Panc1 (cell line): ENCODE data around the gene COL26A1. TPM values are rescaled to one million over a fixed set of nuclear protein-coding genes. Genes with fewer than 3 reads are reported as not detected.

ENCODE experiments used
- ATAC-seq: fragments of 200-7000 bp; cut with Tn5 transposase; 2 replicates; pipeline ENCODE4 v1.9.1; 2020; ENCODE audit warnings: mild to moderate bottlenecking, moderate library complexity
- BruUV-seq: library from RNA; stranded (reverse); fragments of 400-500 nt; replicated peaks from 2 replicates; lab custom pipeline; 2021; lab: Mats Ljungman, UMichigan
- CTCF ChIA-PET: fragments of 300-600 bp; sonication (Branson Sonifier 250); formaldehyde crosslinking; loops from one replicate; lab custom pipeline; 2022; ENCODE audit warnings: antibody characterized with exemption; lab: Charles Lee
- POLR2A ChIA-PET: fragments of 300-600 bp; sonication (Branson Sonifier 250); formaldehyde crosslinking; loops from one replicate; lab custom pipeline; 2022; ENCODE audit warnings: antibody characterized with exemption; lab: Charles Lee
- DNase-seq: peaks from one replicate; pipeline ENCODE4 v3.0.0-alpha.2; 2010; ENCODE audit warnings: low read depth, low spot score
- H3K27ac ChIP-seq: 2 replicates; pipeline ENCODE4 v1.5.1; 2011; ENCODE audit warnings: mild to moderate bottlenecking, low read length, inconsistent platforms
- H3K27me3 ChIP-seq: fragments of 200-500 bp; sonication (Bioruptor generic); 2 replicates; pipeline ENCODE4 v1.6.0; 2014; ENCODE audit warnings: low read length, inconsistent platforms; ENCODE audit not compliant: control insufficient read depth, insufficient read depth
- H3K36me3 ChIP-seq: fragments of 200-500 bp; sonication (Bioruptor generic); 2 replicates; pipeline ENCODE4 v1.5.1; 2014; ENCODE audit warnings: inconsistent platforms, mild to moderate bottlenecking, low read length, moderate library complexity; ENCODE audit not compliant: control insufficient read depth, insufficient read depth
- H3K4me1 ChIP-seq: 2 replicates; pipeline ENCODE4 v1.5.1; 2011; ENCODE audit warnings: inconsistent platforms, mild to moderate bottlenecking, low read length, moderate library complexity; ENCODE audit not compliant: control insufficient read depth, insufficient read depth
- H3K4me3 ChIP-seq, 2 experiments: 2 replicates each; pipeline ENCODE4 v1.5.1; 2011 to 2012; ENCODE audit warnings: low read depth in 2 of 2, low read length in 2 of 2, mild to moderate bottlenecking in 2 of 2, inconsistent platforms in 1 of 2, moderate library complexity in 1 of 2
- H3K9me3 ChIP-seq: fragments of 200-500 bp; sonication (Bioruptor generic); 2 replicates; pipeline ENCODE4 v1.5.1; 2014; ENCODE audit warnings: low read depth, mild to moderate bottlenecking, inconsistent platforms, low read length, moderate library complexity; ENCODE audit not compliant: control insufficient read depth, insufficient read depth
- POLR2AphosphoS5 ChIP-seq: IDR thresholded peaks from 2 replicates; pipeline ENCODE4 v1.6.1; 2012; ENCODE audit warnings: mild to moderate bottlenecking, low read depth, low read length, moderate library complexity
- SIN3A ChIP-seq: IDR thresholded peaks from 2 replicates; pipeline ENCODE4 v1.6.1; 2012; ENCODE audit warnings: low read depth, mild to moderate bottlenecking, low read length, moderate library complexity, borderline replicate concordance; ENCODE audit not compliant: insufficient read depth
- TCF7L2 ChIP-seq: IDR thresholded peaks from 2 replicates; pipeline ENCODE4 v1.6.1; 2011; ENCODE audit warnings: mild to moderate bottlenecking, low read depth, low read length, inconsistent platforms
- in situ Hi-C: cut with HindIII; loops from 2 replicates; pipeline ENCODE4 v1.10.0; 2016; ENCODE audit warnings: low sequenced_read_pairs, low pct_unique_long_range_greater_than_20kb
- intact Hi-C: fragments of 100-400 bp; cut with micrococcal nuclease; formaldehyde crosslinking; loops from one replicate; pipeline ENCODE4 v1.10.0; 2022; ENCODE audit not compliant: unreplicated experiment
- total RNA-seq: library from RNA; stranded (reverse); gene quantifications from one replicate; pipeline ENCODE4 v1.2.1, GENCODE V29; 2021; ENCODE audit not compliant: unreplicated experiment
- TF ChIP-seq, protein P1 (sequence below): fragments of 450-650 bp; IDR thresholded peaks from 2 replicates; pipeline ENCODE4 v1.5.1; 2017; ENCODE audit warnings: mild to moderate bottlenecking
- TF ChIP-seq, protein P2 (sequence below), 2 experiments: IDR thresholded peaks; 2 replicates each; pipeline ENCODE4 v1.6.1; 2011 to 2012; ENCODE audit warnings: low read depth in 2 of 2, control low read depth in 1 of 2, low read length in 1 of 2, mild to moderate bottlenecking in 1 of 2, moderate library complexity in 1 of 2; ENCODE audit not compliant: insufficient read depth in 1 of 2

Gene COL26A1
- total RNA-seq, 1 experiment from 2014 or later: 25.8 TPM

DNA sequence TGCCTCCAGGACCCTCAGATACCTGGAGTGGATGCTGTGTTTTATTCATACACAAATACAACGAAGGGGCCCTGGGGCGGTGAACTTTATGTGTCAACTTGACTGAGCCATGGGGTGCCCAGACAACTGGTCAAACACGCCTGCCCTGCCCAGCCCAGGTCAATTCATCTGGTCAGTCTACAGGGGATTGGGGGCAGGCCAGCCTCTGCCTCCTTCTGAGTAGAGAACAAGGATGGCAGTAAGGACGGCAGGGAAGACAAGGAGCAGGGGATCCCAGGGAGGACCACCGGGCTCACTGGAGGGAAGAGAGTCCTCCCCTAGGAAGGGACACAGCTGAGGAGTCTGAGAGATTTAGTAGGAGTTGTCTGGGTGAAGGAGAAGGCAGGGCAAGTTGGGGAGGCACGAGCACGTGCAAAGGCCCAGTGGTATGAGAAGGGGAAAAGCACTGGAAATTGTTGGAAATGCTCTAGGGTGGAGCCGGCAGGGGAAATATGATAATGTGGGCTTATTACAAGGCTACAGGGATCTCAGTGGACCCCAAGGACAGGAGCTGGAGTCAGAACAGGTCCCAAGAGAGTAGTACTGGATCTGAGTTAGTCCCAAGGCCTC, 203.0 kb downstream of the COL26A1 start:
- Histone ChIP-seq H3K27me3 (0 out of 2 replicates have a peak, but pooled peaks cover 3% of the 10 kb centered on the region), H3K4me1 (0 out of 2 replicates have a peak, but pooled peaks cover 2% of the 10 kb centered on the region), H3K9me3 (no peaks in the 10 kb centered on the region), H3K4me3 (no peak overlapping the region), H3K36me3 (no peaks in the 10 kb centered on the region), H3K27ac (no peak overlapping the region)
- in situ Hi-C loops (no loop called here), intact Hi-C loops (no loop called here)
- BruUV-seq: no TSS peak
- DNase-seq: no peak
- ChIA-PET POLR2A (no interaction called here), CTCF (no interaction called here)
- ATAC-seq: no peak
- TF ChIP-seq, protein P1, sequence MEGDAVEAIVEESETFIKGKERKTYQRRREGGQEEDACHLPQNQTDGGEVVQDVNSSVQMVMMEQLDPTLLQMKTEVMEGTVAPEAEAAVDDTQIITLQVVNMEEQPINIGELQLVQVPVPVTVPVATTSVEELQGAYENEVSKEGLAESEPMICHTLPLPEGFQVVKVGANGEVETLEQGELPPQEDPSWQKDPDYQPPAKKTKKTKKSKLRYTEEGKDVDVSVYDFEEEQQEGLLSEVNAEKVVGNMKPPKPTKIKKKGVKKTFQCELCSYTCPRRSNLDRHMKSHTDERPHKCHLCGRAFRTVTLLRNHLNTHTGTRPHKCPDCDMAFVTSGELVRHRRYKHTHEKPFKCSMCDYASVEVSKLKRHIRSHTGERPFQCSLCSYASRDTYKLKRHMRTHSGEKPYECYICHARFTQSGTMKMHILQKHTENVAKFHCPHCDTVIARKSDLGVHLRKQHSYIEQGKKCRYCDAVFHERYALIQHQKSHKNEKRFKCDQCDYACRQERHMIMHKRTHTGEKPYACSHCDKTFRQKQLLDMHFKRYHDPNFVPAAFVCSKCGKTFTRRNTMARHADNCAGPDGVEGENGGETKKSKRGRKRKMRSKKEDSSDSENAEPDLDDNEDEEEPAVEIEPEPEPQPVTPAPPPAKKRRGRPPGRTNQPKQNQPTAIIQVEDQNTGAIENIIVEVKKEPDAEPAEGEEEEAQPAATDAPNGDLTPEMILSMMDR: no peak
- TF ChIP-seq TCF7L2 (no peak), SIN3A (no peak), POLR2AphosphoS5 (no peak)
- TF ChIP-seq, protein P2, sequence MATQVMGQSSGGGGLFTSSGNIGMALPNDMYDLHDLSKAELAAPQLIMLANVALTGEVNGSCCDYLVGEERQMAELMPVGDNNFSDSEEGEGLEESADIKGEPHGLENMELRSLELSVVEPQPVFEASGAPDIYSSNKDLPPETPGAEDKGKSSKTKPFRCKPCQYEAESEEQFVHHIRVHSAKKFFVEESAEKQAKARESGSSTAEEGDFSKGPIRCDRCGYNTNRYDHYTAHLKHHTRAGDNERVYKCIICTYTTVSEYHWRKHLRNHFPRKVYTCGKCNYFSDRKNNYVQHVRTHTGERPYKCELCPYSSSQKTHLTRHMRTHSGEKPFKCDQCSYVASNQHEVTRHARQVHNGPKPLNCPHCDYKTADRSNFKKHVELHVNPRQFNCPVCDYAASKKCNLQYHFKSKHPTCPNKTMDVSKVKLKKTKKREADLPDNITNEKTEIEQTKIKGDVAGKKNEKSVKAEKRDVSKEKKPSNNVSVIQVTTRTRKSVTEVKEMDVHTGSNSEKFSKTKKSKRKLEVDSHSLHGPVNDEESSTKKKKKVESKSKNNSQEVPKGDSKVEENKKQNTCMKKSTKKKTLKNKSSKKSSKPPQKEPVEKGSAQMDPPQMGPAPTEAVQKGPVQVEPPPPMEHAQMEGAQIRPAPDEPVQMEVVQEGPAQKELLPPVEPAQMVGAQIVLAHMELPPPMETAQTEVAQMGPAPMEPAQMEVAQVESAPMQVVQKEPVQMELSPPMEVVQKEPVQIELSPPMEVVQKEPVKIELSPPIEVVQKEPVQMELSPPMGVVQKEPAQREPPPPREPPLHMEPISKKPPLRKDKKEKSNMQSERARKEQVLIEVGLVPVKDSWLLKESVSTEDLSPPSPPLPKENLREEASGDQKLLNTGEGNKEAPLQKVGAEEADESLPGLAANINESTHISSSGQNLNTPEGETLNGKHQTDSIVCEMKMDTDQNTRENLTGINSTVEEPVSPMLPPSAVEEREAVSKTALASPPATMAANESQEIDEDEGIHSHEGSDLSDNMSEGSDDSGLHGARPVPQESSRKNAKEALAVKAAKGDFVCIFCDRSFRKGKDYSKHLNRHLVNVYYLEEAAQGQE (IDR thresholded peaks at IDR 0.05; ENCODE audit: insufficient read depth in 1 of 2, low read depth in 2 of 2, low read length in 1 of 2): no peak

DNA sequence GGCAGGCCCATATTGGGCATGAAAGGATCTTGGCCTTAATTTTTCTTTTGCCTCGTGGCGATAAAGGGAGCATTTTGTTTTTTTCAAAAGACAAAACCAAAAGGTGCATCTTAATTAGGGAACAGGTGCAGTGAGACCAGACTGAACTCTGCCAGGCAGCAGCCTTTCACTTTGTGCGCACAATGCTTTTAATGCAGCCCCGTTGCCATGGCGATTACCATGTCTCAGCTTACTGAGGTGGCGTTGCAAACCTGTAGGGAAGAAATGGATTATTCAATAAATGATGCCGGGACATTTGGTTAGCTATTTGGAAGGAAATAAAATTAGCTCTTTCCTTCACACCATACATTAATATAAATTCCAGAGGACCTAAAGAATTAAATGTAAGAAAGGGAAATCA, 204.6 kb downstream of the COL26A1 start:
- H3K36me3 ChIP-seq: no peaks in the 10 kb centered on the region
- no peak overlapping the region for H3K4me3 ChIP-seq
- ATAC-seq (no peak), DNase-seq (no peak)
- 0 out of 2 replicates have a peak, but pooled peaks cover 3% of the 10 kb centered on the region for H3K27me3 ChIP-seq
- in situ Hi-C loops (no loop called here), intact Hi-C loops (no loop called here)
- 0 out of 2 replicates have a peak, but pooled peaks cover 2% of the 10 kb centered on the region for H3K4me1 ChIP-seq
- TF ChIP-seq POLR2AphosphoS5 (no peak), SIN3A (no peak), TCF7L2 (no peak)
- TF ChIP-seq, protein P2 (IDR thresholded peaks at IDR 0.05; ENCODE audit: insufficient read depth in 1 of 2, low read depth in 2 of 2, low read length in 1 of 2): no peak
- TF ChIP-seq, protein P1: no peak
- ChIA-PET CTCF (no interaction called here), POLR2A (interaction anchor here (0.5 kb wide), 1 partner anchor 663 kb away, joined by 5 read pairs; no protein-coding TSS in a partner anchor)
- no peaks in the 10 kb centered on the region for H3K9me3 ChIP-seq
- no TSS peak for BruUV-seq
- no peak overlapping the region for H3K27ac ChIP-seq
